Retina (tissue), 1 donor: ENCODE data around the gene ZNF593OS.

Experiments used
- DNase-seq: peaks from one replicate; pipeline ENCODE4 v3.0.0-alpha.2; 2016

ZNF593OS gene

DNA sequence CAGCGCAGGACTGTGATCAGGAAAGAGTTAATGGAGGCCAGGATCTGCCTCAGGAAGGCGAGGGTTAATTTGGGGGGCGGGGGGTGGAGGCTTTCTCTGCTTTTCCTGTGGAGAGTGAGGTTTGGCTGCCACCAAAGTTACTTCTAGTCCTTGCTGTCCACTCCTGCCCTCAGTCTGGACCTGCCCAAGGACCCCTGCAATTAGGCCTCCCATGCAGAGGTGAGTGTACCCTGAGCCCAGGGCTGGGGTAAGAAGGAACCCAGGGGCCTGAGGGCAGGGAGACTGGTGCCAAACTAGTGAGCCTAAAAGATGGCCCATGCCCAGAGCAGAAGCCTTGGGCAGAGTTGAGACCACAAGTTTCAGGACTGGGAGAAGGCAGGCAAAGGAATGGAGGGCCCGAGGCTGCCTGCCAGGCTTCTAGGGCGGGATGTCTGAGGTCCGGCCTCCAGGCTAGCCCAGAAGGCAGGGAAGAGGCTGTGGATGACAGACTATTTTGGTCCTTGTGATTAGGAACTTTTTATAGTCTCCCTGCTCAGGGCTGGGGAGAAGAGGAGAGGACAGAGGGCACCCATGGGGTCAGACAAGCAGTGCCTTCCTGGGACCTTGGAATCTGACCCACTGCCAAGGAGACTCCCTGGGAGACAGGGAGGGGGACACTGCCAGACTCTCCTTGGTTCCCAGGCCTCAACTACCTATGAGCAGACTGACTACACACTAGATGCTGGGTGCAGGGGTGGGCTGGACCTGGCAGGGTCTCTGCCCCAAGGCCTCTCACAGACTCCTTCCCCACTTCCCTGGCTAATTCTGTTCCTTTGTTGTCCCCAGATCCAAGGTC is 12.5 kb downstream of the ZNF593OS start, which contains the start of gene FAM110D:
TSS of gene FAM110D (plus strand) at position 172 of the 835 bp plus-strand sequence. CDS start 2,213 bp downstream, outside the sequence.
- no peak for DNase-seq

DNA sequence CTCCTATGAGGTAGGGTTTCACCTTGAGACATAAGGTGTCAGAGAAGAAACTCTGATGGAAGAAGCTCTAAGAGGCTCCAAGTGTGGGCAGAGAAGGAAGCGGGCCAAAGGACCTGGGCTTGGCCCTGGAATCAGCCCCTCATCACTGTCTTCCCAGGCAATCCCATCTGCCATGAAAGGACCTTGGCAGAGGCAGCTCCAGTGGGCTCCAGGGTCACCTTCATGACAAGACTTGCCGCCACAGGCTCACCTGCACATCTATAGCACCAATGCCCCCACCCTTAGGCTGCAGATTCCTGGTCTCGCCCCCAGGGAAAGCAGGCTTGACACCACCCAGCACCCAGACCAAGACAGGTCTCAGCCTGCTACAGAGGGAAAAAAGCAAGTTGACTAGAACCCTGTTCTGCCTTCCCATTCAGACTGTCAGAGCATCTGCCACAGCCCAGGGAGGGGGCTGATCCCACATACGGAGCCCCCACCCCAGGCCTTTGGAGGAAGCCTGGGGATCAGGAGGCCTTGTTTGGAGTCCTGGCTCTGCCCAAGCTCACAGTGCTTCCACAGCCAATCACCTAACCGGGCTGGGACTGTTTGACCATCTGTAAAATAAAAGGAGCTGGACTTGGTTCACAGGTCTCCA is 13.2 kb downstream of the ZNF593OS start:
- no peak for DNase-seq

DNA sequence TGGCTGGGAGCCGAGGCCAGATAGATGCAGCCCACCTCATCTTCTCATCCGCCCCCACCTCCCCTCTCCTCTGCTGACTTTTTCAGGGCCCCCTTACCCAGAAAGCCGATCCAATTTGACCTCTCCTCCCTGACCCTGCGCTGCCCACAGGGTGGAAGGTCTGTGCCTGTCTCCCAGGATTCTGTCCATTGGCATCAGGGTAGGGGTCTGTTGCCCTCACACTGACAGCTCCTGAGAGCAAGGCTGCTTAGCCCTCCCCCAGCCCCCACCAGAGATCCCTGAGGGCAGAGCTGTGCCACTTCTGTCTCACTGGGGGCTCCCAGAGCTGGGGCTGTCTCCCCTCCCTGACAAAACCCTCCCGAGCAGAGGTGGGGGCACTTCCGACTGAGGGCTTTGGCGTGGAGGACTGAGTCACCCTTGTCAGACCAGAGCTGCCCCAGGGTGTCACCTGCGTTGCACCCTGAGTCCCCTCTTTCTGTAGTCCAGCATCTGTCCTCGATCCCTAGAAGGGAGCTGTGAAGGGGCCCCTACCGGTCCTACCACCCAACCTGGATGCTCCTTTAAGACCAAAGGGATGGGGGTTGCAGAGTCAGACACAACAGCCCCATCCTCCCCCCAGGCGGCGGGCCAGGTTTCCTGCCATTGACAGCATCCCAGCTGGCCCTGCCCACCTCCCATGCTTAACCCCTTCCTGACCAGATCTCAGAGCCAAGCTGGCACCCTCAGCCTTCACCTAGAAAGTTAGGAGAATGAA is 15.2 kb downstream of the ZNF593OS start:
- peak; percentile 56 for DNase-seq

DNA sequence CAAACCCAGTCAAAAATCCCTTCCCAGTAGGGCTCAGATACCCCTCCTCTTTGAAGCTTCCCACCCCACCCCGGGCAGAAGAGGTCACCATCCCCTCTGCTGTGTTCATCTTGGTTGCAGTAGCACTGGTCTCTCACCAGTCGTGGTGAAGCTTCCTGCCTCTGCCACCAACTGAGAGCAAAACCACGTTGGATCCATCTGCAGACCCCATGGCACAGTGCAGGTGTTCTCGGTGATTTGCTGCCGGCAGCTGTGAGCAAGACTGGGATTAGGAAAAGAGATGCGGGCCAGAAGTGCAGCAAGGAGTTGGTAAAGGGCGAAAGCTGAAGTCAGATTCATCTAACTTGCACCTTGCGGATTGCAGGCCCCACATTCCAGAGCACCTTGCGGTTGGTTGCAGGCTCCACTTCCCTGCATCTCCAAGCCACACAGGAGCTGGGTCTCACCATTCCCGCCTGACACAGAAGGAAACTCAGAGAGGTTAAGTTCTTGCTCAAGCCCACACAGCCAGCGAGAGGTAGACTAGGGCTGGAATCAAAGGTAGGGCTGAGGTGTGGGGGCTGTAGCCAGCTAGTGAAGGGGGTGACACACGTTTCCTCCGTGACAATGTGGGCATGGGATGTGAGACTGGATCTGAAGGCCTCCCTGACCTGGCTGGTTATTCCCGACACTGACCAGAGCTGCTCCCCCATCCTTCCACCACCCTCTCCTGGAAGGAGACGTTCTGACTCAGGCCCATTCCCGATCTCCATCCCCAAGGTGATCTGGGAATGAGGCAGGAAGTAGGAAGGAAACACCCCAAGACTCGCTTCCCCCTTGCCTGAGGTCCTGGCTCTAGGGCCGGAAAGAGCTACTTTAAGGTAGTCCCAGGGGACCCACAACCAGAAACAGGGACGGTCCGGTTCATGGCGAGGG is 16.0 kb downstream of the ZNF593OS start:
- DNase-seq = no peak

DNA sequence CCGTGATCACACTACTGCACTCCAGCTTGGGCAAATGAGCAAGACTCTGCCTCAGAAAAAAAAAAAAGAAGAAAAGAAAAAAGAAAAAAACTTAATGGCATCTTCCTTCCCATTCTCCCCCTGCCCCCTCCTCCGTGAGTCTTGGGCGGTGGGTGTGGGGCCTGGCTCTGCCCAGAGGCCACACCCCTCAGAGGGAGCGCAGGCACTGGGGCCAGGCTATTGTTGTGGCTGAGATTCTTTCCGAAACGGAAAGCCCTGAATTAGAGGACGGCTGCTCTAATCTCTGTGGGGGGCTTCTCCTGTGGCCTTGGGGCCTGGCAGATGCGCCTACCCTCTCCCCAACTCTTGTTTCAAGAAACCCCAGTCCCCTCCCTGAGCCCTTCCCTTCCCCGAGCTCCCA is 16.9 kb downstream of the ZNF593OS start:
- DNase-seq = peak; percentile 62

DNA sequence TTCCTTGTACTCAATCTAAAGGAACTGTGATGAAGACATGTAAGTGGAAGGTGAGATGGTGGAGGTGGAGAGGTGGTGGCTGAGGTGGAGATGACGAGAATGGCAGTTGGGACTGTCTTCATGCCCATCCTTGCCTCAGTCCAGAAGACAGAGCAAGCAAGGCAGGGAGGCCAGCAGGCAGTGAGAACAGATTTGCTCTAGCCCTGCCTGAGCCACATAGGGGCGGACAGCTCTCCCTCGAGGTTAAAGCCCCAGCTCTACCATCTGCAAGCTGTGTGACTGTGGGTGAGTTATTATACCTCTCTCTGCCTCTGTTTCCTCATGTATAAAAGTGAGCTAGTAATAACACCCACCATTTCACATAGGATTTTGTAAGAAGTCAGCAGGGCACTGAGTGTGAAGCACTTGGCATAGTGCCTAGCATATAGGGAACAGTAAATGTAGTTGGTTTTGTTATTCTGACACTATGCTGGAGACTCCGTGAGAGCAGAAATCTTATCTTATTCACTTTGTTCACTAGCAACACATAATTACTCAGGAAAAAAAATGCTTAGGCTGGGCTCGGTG is 17.6 kb downstream of the ZNF593OS start:
- no peak for DNase-seq

DNA sequence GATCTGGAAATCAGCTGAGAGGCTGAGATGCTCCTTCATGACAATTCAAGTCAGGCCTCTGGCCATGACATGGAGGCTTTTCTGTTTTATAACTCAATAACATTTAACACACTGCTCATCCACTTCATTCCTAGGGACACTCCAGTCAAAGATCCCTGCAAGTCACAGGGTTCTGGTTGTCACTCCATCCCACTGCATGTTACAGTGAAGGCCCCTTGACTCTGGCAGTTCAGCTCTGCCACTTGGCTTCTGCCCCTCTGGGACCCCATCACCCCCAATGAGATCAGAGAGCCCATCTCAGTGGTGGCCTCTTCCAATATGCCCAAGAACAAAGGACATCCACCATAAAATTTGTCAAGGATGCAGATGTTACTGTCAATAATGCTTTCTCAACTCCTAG is 22.7 kb downstream of the ZNF593OS start:
- DNase-seq = no peak

DNA sequence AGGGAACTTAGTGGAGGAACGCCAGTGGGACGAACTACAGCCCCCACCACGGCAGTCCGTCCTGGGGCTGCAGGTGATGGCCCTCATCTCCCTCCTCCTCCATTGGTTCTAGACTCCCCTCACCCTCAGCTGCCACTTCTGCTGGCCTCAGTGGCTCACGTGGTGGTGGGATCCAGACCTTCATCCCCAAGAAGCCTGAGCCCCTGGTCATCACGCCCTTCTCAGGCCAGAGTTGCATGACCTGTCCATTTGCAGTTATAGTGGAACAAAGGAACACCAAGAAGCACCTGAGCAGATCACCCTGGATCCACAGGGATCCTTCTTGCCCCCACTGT is 25.7 kb downstream of the ZNF593OS start:
- DNase-seq = no peak

DNA sequence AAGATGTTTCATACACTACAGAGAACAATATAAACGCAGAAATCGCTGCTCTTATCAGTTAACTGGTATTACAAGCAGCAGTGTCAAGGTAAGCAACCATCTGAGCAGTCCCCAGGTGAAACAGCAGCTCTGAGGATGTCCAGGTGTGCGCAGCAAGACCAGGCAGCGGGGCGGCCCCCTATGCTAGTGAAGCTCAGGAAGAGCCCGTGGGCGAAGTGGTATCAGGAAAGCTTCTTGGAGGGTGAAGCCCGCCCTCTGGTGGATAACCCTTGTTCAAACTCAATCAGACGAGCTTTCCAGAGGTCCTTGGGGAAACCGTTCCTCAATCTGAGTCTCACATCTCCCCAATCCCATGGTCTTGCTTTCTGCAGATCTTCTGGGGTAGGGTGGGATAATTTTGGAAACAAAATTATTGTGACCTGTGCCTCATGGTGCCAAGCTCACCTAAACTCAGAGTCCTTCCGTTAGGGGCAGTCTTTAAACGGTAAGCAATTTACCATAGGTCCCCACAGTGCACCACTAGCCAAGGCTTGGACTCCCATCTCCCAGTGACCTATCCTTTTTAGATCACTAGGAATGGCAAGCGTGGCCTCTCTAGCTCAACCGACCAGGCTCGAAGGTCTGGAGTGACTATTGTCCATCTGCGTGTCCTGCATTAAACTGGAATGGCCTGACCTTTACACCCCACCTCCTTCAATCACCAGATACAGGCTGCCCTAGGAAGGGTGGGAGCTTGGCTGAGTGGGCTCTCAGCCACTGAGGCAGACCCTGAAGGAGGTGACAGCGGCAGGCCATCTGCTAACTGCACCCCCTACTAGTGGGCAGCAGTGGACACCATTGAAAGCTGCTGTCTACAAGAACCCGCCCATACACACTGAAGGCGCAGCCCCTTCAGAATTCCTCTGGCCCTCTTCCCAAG is 26.3 kb downstream of the ZNF593OS start:
- DNase-seq = peak; percentile 82

DNA sequence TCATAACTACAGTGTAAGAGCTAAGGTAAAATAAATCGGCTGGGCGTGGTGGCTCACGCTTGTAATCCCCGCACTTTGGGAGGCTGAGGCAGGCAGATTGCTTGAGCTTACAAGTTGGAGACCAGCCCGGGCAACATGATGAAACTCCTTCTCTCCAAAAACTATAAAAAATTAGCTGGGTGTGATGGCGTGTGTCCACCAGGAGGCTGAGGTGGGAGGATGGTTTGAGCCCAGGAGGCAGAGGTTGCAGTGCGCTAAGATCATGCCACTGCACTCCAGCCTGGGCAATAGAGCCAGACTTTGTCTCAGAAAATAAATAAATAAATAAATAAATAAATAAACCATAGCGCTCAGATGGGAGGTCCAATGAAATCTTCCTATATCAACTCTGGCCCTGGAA is 29.5 kb downstream of the ZNF593OS start:
- DNase-seq = no peak

DNA sequence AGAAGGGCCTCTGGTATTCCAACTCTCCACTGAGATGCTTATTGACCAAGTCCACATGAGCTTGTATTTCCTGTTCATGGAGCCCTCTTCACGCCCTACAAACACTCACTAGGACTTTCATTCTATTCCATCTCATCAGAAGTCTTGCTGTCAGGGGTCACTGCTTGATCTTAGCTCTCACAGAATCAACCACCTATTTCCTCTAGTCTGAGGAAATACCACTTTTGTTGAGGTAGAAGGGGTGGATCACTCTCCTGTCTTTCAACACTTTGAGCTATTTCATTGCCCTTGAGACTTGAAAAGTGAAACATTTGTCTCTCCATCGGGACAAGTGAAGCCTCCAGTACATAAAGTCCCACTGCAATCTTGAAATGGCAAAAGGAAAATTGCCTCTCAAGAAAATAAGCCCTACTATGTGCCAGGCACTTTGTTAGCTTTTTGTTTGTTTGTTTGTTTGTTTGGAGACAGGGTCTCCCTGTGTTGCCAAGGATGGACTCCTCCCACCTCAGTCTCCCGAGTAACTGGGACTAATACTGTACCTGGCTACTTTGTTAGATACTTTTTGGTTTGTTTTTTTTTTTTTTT is 32.6 kb downstream of the ZNF593OS start:
- no peak for DNase-seq

DNA sequence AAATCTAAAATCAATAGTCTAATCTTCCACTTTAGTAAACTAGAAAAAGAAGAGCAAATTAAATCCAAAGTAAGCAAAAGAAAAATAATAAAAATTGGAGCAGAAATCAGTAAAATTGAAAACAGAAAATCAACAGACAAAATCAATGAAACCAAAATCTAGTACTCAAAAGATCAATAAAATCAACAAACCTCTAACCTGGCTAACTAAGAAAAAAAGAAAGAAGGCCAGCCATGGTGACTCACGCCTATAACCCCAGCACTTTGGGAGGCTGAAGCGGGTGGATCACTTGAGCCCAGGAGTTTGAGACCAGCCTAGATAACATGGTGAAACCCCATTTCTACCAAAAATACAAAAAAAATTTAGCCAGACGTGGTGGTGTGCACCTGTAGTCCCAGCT is 37.2 kb downstream of the ZNF593OS start:
- DNase-seq = no peak

DNA sequence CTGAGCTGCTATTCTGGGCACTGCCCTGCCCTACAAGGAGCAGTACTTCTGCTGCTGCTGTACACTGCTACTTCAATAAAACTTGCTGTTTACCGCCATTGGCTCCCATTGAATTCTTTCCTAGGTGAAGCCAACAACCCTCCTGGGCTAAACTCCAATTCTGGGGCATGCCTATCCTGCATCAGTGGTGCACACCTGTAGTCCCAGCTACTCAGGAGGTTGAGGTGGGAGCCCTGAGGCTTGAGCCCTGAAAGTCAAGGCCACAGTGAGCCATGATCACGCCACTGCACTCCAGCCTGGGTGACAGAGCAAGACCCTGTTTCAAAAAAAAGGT is 38.8 kb downstream of the ZNF593OS start:
- DNase-seq = no peak

DNA sequence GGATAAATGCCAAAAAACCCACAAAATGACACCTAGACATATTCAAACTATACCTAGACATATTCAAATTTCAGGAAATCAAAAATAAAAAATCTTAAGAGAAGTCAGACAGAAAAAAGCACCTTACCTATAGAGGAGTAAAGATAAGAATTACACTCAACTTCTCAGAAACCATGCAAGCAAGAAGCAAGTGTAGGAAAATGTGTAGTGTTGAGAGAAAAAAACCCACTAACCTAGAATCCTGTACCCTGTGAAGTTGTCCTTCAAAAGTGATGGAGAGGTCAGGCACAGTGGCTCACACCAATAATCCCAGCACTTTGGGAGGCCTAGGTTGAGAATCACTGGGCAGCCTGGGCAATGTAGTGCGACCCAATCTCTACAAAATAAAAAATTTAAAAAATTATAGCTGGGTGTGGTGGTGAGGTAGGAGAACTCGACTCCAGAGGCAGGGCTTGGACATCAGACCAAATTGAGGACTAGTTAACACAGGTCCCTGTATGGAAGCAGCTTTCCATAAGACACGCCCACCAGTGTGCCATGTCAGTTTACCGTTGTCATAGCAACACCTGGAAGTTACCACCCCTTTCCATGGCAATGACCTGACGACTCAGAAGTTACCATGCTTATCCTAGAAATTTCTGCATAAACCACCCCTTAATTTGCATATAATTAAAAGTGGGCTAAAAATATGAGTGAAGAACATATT is 39.4 kb downstream of the ZNF593OS start:
- no peak for DNase-seq

DNA sequence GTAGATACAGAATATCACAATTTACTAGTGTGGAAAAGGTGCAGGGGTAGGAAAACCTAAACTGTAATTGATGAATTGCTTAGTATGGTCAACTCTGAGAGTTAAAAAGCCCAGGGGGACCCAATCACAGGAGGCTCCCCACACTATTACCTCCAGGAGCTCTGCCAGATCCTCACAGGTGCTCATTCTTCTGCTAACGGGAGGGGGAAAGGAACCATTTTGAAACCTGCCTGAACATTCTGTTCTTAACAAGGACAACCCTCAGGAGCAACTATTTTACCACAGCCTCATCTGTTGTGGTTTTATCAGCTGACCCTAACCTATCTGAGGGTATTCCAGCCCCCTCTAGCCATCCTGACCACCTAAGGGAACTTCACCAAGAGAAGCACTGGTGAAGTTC is 40.9 kb downstream of the ZNF593OS start:
- no peak for DNase-seq

DNA sequence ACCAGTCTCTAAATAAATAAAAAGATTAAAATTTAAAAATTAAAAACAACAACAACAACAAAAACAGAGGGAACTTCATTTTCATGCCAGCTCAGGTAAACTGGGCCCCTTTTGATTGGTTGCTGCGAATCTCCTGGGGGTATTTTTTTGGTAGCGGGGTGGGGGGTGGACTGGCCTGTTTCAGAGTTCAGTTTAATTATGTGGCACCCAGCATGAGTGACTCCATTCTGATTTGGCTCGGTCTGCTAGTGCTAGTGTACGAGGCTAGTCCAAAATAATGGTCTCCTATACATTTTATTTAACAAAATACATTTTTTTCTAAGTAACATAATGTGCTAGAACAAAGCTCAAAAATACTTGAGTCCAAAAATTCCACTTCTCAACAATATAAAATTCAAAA is 41.9 kb downstream of the ZNF593OS start:
- no peak for DNase-seq

DNA sequence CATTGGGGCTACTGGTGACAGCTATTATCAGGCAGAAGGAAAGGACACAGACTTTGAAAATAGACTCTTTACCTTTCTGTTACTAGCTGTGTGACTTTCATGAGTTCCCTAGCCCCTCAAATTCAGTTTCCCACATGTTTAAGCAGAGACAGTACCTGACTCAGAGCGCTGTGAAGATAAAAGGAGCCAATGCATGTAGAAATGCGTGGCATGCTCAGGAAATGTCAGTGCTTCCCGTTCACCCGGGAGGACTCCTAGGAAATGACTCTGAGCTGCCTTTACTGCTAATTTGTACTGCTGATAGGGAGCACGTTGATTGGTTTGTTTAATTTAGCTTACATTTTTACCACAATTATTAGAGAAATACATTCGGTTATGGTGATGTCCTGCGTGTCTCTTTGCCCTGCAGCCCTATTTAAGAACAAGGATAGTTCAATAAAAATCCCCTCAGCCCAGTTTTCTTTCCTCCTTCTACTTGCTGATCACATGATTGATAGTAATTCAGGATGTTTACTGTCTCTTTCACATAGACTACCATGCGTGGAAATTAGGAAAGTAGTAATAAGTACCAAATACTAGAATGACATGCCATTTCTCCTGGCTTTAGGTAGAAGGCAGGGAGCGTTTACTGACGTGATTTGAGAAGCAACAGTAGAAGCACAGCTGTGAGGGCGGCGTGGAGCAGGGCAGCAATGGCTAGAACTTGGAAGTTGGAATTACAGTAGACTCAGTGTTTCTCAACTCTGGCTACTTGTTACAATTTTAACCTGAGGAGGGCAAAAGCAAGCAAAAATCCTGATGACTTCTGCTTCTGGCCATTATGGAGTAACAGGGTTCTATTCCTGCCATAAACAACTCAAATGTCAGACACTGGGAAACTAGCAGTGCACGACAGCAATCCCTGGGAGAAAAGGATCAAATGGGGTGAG is 44.1 kb downstream of the ZNF593OS start:
- no peak for DNase-seq

DNA sequence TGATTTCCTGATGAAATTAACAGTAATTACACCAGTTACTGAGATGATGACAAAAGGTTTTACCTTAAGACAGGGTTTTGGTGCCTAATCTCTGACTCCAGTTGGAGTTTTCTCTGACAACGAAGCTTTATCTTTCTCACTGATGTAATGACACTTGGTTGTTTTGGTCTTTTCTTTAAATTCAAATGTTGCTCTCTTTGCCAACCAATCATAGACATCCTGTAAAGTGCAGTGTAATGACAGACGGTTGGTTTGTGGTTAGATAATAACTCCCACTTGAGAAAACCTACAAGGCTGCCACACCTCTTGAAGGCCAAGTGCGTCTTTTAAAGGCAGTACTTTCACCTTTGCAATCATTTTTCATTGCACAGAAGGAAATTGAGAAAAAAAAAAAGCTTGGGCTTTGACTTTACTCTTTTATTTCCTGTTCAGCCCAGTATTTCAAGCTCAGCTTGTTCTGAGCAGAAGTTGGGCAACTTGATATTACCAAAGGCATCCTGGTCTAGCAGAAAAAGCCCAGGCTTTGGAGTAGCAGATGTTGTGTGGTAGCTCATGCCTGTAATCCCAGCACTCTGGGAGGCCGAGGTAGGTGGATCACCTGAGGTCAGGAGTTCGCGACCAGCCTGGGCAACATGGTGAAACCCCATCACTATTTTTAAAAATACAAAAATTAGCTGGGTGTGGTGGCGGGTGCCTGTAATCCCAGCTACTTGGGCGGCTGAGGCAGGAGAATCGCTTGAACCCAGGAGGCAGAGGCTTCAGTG is 45.1 kb downstream of the ZNF593OS start:
- no peak for DNase-seq
